ENCODE results near the gene CST3. TPM values are rescaled to one million over a fixed set of nuclear protein-coding genes. Genes with fewer than 3 reads are reported as not detected.

Gene CST3
- total RNA-seq, 1 experiment from 2014 or later = 82.7 TPM

GRCh38 chr20:23627501-23627900, 10.3 kb downstream of the CST3 start:
- Histone ChIP-seq H3K27ac (ENCODE audit: low read depth, low read length, poor library complexity, severe bottlenecking) (no peak overlapping the region), H3K4me3 (ENCODE audit: low read depth, low read length, poor library complexity, severe bottlenecking) (no peak overlapping the region), H3K4me1 (ENCODE audit: insufficient read depth, low read length, poor library complexity, severe bottlenecking) (no peaks in the 10 kb centered on the region), H3K9me3 (ENCODE audit: low read depth, low read length, poor library complexity, severe bottlenecking) (no peaks in the 10 kb centered on the region), H3K27me3 (replicated peaks; ENCODE audit: insufficient read depth, low read depth, low read length, poor library complexity) (no peaks in the 10 kb centered on the region), H3K36me3 (ENCODE audit: insufficient read depth, low read length, poor library complexity, severe bottlenecking) (no peaks in the 10 kb centered on the region)
- TF ChIP-seq EZH2 (IDR thresholded peaks at IDR 0.05; ENCODE audit: borderline replicate concordance, low read depth, low read length, poor library complexity, severe bottlenecking) = no peak
- no peak for TF ChIP-seq CTCF (conservative IDR thresholded peaks at IDR 0.05; ENCODE audit: low read depth, low read length)
- POLR2A ChIA-PET (ENCODE audit: low non-redundant PET) = no interaction called here
- intact Hi-C loops (cut with micrococcal nuclease; ENCODE audit: unreplicated experiment) = no loop called here
- no peak for DNase-seq (ENCODE audit: low spot score)
- no TSS peak for BruUV-seq (replicated peaks)
- CTCF ChIA-PET = no interaction called here

- Histone ChIP-seq H3K4me3 (ENCODE audit: low read depth, low read length, poor library complexity, severe bottlenecking) (no peak overlapping the region), H3K27me3 (replicated peaks; ENCODE audit: insufficient read depth, low read depth, low read length, poor library complexity) (no peaks in the 10 kb centered on the region), H3K36me3 (ENCODE audit: insufficient read depth, low read length, poor library complexity, severe bottlenecking) (no peaks in the 10 kb centered on the region), H3K4me1 (ENCODE audit: insufficient read depth, low read length, poor library complexity, severe bottlenecking) (no peaks in the 10 kb centered on the region), H3K27ac (ENCODE audit: low read depth, low read length, poor library complexity, severe bottlenecking) (no peak overlapping the region), H3K9me3 (ENCODE audit: low read depth, low read length, poor library complexity, severe bottlenecking) (no peaks in the 10 kb centered on the region)
- TF ChIP-seq EZH2 (IDR thresholded peaks at IDR 0.05; ENCODE audit: borderline replicate concordance, low read depth, low read length, poor library complexity, severe bottlenecking) = no peak
- no peak for TF ChIP-seq CTCF (conservative IDR thresholded peaks at IDR 0.05; ENCODE audit: low read depth, low read length)
- CTCF ChIA-PET = no interaction called here
- no TSS peak for BruUV-seq (replicated peaks)
- intact Hi-C loops (cut with micrococcal nuclease; ENCODE audit: unreplicated experiment) = no loop called here
- POLR2A ChIA-PET (ENCODE audit: low non-redundant PET) = no interaction called here
- no peak for DNase-seq (ENCODE audit: low spot score)
These were observed 11.6 kb downstream of the CST3 start for GRCh38 chr20:23626040-23626620.

GRCh38 chr20:23625236-23625964, 12.4 kb downstream of the CST3 start:
- CTCF ChIA-PET = no interaction called here

More at GRCh38 chr20:23625236-23625964, 12.4 kb downstream of the CST3 start:
- Histone ChIP-seq H3K36me3 (ENCODE audit: insufficient read depth, low read length, poor library complexity, severe bottlenecking) (no peaks in the 10 kb centered on the region), H3K27ac (ENCODE audit: low read depth, low read length, poor library complexity, severe bottlenecking) (no peak overlapping the region), H3K27me3 (replicated peaks; ENCODE audit: insufficient read depth, low read depth, low read length, poor library complexity) (no peaks in the 10 kb centered on the region), H3K4me3 (ENCODE audit: low read depth, low read length, poor library complexity, severe bottlenecking) (no peak overlapping the region), H3K4me1 (ENCODE audit: insufficient read depth, low read length, poor library complexity, severe bottlenecking) (no peaks in the 10 kb centered on the region), H3K9me3 (ENCODE audit: low read depth, low read length, poor library complexity, severe bottlenecking) (no peaks in the 10 kb centered on the region)
- BruUV-seq (replicated peaks) = no TSS peak
- intact Hi-C loops (cut with micrococcal nuclease; ENCODE audit: unreplicated experiment) = no loop called here
- POLR2A ChIA-PET (ENCODE audit: low non-redundant PET) = no interaction called here
- no peak for DNase-seq (ENCODE audit: low spot score)
- TF ChIP-seq CTCF (conservative IDR thresholded peaks at IDR 0.05; ENCODE audit: low read depth, low read length) = no peak
- no peak for TF ChIP-seq EZH2 (IDR thresholded peaks at IDR 0.05; ENCODE audit: borderline replicate concordance, low read depth, low read length, poor library complexity, severe bottlenecking)
